Measurements from ENCODE around the gene IER5L. TPM values are rescaled to one million over a fixed set of nuclear protein-coding genes. Genes with fewer than 3 reads are reported as not detected.

IER5L gene
- total RNA-seq, 2 experiments from 2014 or later: 1.3 to 1.5 TPM

- Mint-ChIP-seq H3K4me1 (ENCODE audit: low read depth) (peaks cover 11% of the 10 kb centered on the region), H3K27ac (no peak overlapping the region), H3K27me3 (no peaks in the 10 kb centered on the region), H3K9me3 (no peaks in the 10 kb centered on the region), H3K4me3 (no peak overlapping the region), H3K36me3 (no peaks in the 10 kb centered on the region)
- DNase-seq: no peak
- intact Hi-C loops (cut with micrococcal nuclease): no loop called here
- CTCF ChIA-PET: no interaction called here
- POLR2A ChIA-PET: no interaction called here
Observed at GRCh38 chr9:129185402-129185801, 7.3 kb upstream of the IER5L start.

DNA sequence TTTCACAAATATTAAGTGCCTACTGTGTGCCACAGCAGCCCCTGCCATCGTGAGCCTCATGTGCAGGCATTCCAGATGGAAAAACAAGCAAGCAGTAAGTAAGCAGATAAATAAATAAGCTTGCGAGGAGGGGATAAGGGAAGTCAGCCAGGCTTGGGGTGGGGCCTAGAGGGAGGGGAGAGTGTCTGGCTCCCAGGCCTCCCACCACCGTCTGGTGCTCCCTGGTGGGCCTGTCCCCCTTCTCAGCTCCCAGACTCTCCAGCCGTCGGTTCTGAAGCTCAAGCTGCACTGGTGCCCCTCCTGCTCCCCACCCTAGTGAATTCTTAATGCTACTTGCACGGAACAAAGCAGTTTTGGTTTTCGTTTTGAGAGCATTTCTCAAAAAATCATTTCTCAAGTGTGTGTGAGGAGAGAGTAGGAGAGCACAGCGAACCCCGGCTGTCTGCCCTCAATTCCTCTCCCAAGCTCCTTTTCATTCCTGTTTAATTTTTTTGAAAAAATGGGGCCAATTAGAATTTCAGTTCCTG is 6.6 kb upstream of the IER5L start:
- intact Hi-C loops (cut with micrococcal nuclease): no loop called here
- ChIA-PET POLR2A (no interaction called here), CTCF (interaction anchor here (0.7 to 2.3 kb wide), 4 partner anchors 11 to 965 kb away, joined by 3 to 5 read pairs (median 5); no protein-coding TSS in a partner anchor)
- Mint-ChIP-seq H3K4me1 (ENCODE audit: low read depth) (peaks cover 11% of the 10 kb centered on the region), H3K27me3 (no peaks in the 10 kb centered on the region), H3K36me3 (no peaks in the 10 kb centered on the region), H3K4me3 (no peak overlapping the region), H3K9me3 (no peaks in the 10 kb centered on the region), H3K27ac (no peak overlapping the region)
- DNase-seq: no peak

DNA sequence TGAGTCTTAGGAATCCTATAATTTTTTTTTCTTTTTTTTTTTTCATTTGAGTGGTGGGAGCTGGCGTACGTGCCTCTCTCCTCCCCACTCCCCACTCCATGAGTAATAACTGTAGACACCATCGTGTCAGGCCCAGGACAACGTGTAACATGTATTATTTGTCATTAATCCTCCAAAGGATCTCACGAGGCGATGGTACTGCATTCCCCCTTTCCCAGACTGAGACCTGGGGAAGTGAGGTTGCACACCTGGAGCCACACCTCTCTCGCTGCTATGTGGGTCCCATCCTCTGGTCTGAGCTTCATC is 6.1 kb upstream of the IER5L start:
- Mint-ChIP-seq H3K4me3 (no peak overlapping the region), H3K27ac (no peak overlapping the region), H3K4me1 (ENCODE audit: low read depth) (peaks cover 11% of the 10 kb centered on the region), H3K9me3 (no peaks in the 10 kb centered on the region), H3K27me3 (no peaks in the 10 kb centered on the region), H3K36me3 (no peaks in the 10 kb centered on the region)
- DNase-seq: no peak
- CTCF ChIA-PET: interaction anchor here (0.9 to 2.3 kb wide), 3 partner anchors 10 to 42 kb away, joined by 4 to 5 read pairs (median 5); no protein-coding TSS in a partner anchor
- intact Hi-C loops (cut with micrococcal nuclease): no loop called here
- POLR2A ChIA-PET: no interaction called here

DNA sequence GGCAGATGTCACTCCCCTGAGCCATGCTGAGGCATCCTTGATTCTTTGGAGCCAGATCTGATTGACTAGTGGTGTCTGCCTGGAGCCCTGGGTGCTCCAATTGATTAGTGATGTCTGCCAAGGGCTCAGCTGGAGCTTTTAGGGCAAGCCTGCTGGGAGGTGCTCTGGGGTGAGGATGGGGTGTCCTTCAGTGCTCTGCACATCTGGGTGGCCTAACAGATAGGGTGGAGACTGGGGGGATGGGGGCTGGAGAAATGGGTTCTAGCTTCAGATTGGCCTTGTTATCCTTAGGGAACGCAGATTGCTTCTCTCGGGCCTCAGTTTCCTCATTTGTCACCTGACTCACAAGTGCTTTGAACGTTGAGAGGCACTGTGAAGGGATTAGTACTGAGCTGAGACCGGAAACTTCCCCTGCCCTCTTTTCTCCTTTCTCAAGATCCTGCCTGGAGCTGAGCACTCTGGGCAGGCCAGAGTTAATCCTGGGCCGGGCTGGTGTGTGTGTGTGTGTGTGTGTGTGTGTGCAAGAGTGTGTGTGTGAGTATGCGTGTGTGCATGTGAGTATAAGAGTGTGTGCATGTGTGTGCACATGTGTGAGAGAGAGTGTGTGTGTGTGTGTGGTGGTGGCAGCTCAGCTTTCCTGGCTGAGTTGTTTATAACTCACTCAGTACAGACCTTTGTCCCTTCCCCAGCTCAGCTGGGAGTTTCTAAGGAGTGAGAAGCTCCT is 5.6 kb upstream of the IER5L start:
- DNase-seq: no peak
- no peak overlapping the region for H3K27ac Mint-ChIP-seq

DNA sequence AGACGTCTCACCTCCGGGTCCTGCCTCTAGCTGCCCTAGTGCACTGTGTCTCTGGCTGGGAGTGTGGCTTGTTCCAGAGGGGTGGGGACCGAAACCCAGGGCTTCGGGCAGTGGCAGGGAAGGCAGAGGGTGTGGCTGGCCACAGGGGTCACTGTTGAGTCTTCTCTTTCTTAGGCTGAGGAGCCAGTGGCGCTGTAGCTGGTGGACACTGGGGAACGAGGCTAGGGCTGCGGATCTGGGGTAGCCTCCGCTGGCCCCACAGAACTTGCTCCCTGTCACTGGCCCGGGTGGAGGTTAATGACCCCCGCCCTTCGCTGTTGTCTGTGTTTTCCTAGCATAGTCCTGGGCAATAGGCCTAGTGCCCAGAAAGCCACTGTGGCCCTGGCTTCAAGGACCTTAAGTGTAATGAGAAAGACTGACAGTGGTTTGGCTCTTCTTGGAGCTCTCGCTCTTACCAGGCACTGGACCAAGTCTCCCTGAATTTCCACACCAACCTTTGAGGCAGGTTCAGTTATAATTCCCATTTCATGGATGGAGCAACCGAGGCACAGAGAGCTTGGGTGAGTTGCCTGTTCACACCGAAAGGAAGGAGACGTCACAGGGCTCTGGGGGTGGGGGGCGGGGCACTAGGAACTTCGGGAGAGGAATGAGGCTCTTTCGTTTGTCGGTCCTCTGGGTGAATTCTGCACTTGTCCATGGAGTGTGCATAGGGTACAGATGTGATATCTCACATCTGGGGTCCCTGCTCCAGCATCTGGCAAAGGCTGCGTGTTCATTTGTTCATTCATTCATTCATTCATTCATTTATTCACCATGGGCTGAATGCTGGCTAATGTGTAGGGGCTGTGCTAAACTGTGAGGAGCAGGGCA is 4.8 kb upstream of the IER5L start:
- intact Hi-C loops (cut with micrococcal nuclease): no loop called here
- no peaks in the 10 kb centered on the region for H3K36me3 Mint-ChIP-seq
- no peak overlapping the region for H3K27ac Mint-ChIP-seq
- DNase-seq: no peak
- peaks cover 3% of the 10 kb centered on the region for H3K27me3 Mint-ChIP-seq
- POLR2A ChIA-PET: no interaction called here
- CTCF ChIA-PET: interaction anchor here (0.7 to 2.3 kb wide), 5 partner anchors 8 to 51 kb away, joined by 3 to 5 read pairs (median 4); no protein-coding TSS in a partner anchor
- H3K4me1 Mint-ChIP-seq (ENCODE audit: low read depth): peaks cover 11% of the 10 kb centered on the region
- H3K9me3 Mint-ChIP-seq: no peaks in the 10 kb centered on the region
- H3K4me3 Mint-ChIP-seq: no peak overlapping the region

More for the DNA sequence above, 5.6 kb upstream of the IER5L start:
- POLR2A ChIA-PET: no interaction called here
- peaks cover 11% of the 10 kb centered on the region for H3K4me1 Mint-ChIP-seq (ENCODE audit: low read depth)
- CTCF ChIA-PET: interaction anchor here (0.7 to 2.3 kb wide), 4 partner anchors 9 to 52 kb away, joined by 3 to 5 read pairs (median 4); no protein-coding TSS in a partner anchor
- H3K36me3 Mint-ChIP-seq: no peaks in the 10 kb centered on the region
- no peaks in the 10 kb centered on the region for H3K9me3 Mint-ChIP-seq
- intact Hi-C loops (cut with micrococcal nuclease): no loop called here
- H3K27me3 Mint-ChIP-seq: peaks cover 3% of the 10 kb centered on the region
- no peak overlapping the region for H3K4me3 Mint-ChIP-seq

GRCh38 chr9:129182122-129182521 is 4.1 kb upstream of the IER5L start:
- no peaks in the 10 kb centered on the region for H3K36me3 Mint-ChIP-seq
- ChIA-PET POLR2A (no interaction called here), CTCF (interaction anchor here (1.1 kb wide), 1 partner anchor 8 kb away, joined by 4 read pairs; no protein-coding TSS in a partner anchor)
- H3K4me3 Mint-ChIP-seq: no peak overlapping the region
- DNase-seq: no peak
- peak overlapping the region; percentile 5 for H3K27ac Mint-ChIP-seq
- H3K9me3 Mint-ChIP-seq: no peaks in the 10 kb centered on the region
- peaks cover 3% of the 10 kb centered on the region for H3K27me3 Mint-ChIP-seq
- intact Hi-C loops (cut with micrococcal nuclease): no loop called here
- peaks cover 11% of the 10 kb centered on the region for H3K4me1 Mint-ChIP-seq (ENCODE audit: low read depth)

GRCh38 chr9:129181246-129181645 is 3.2 kb upstream of the IER5L start:
- Mint-ChIP-seq H3K36me3 (no peaks in the 10 kb centered on the region), H3K9me3 (no peaks in the 10 kb centered on the region), H3K4me1 (ENCODE audit: low read depth) (peaks cover 10% of the 10 kb centered on the region), H3K4me3 (no peak overlapping the region), H3K27me3 (peaks cover 3% of the 10 kb centered on the region), H3K27ac (no peak overlapping the region)
- intact Hi-C loops (cut with micrococcal nuclease): no loop called here
- DNase-seq: no peak
- POLR2A ChIA-PET: no interaction called here
- CTCF ChIA-PET: interaction anchor here (1.2 kb wide), 1 partner anchor 308 kb away, joined by 3 read pairs; no protein-coding TSS in a partner anchor

DNA sequence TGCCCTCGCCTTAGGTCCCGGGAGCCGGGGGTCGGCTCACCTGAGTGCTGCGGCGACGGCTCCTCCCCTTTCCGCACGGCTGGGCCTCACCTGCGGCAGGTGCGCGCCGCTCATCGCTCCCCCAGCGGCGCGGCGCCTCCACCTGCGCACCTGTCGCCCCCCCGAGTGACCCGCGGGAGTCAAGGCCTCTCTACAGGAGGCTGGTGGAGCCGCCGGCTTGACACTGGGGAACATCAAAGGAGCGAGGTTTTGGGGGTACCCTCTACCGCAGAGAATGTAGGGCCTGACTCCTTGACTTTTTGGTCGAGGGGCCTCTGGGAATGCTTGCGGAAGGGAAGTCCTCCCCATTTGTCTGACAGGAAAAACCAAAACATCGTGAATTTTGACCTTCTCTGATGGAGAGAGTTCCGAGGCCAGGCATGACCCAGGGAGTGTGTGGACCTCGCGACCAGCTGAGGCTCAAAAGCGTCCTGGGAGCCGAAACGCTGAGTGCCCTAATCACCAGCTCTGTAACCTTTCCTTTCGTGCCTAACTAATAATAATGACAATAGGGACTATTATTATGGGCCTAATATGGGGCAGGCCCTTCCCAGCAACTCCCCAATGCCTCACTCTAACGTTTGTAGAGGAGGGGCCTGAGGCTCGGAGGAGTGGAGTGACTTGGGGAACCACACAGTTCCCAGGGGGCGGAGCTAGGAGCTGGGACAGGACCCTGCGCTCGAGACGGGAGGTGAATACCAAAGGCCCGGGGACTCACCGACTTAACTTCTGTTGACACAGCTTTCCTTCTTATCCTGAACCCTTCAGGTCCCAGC is 714 bp upstream of the IER5L start:
- Mint-ChIP-seq H3K27ac (no peak overlapping the region), H3K4me3 (no peak overlapping the region), H3K36me3 (no peaks in the 10 kb centered on the region), H3K4me1 (ENCODE audit: low read depth) (peaks cover 3% of the 10 kb centered on the region), H3K27me3 (peaks cover 3% of the 10 kb centered on the region), H3K9me3 (no peaks in the 10 kb centered on the region)
- intact Hi-C loops (cut with micrococcal nuclease): loop anchor here (2.0 to 10.0 kb wide), 5 partner anchors 79 to 448 kb away; partner anchors contain the start of gene NTMT1
- DNase-seq: no peak
- POLR2A ChIA-PET: interaction anchor here (0.7 to 1.7 kb wide), 7 partner anchors 39 to 446 kb away, joined by 3 to 13 read pairs (median 5); no protein-coding TSS in a partner anchor
- CTCF ChIA-PET: interaction anchor here (0.7 to 2.7 kb wide), 12 partner anchors 9 to 447 kb away, joined by 3 to 21 read pairs (median 4); partner anchors contain the start of genes C9orf50 and NTMT1

DNA sequence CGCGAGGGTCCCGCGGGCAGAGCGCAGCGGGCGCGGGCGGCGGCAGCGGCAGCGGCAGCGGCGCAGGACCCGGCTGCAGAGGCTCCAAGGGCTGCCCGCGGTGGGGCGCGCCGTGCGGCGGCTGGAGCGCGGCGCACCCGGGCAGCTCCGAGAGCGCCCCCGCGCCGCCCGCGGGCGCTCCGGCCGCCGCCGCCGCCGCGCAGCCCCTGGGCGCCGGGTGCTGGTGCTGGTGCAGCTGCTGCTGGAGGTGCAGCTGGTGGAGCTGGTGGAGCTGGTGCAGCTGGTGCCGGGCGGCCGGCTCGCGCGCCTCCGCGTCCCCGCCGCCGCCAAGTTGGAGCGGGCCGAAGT is 644 bp downstream of the IER5L start:
- no peaks in the 10 kb centered on the region for H3K36me3 Mint-ChIP-seq
- no peak for DNase-seq
- intact Hi-C loops (cut with micrococcal nuclease): loop anchor here (5.0 to 10.0 kb wide), 4 partner anchors 80 to 310 kb away; no protein-coding TSS in a partner anchor
- peak overlapping the region; percentile 85 for H3K4me3 Mint-ChIP-seq
- no peak overlapping the region for H3K27ac Mint-ChIP-seq
- peaks cover 10% of the 10 kb centered on the region for H3K27me3 Mint-ChIP-seq
- H3K9me3 Mint-ChIP-seq: no peaks in the 10 kb centered on the region
- POLR2A ChIA-PET: interaction anchor here (1.1 to 1.7 kb wide), 6 partner anchors 38 to 447 kb away, joined by 3 to 13 read pairs (median 6); no protein-coding TSS in a partner anchor
- peaks cover 3% of the 10 kb centered on the region for H3K4me1 Mint-ChIP-seq (ENCODE audit: low read depth)
- CTCF ChIA-PET: interaction anchor here (0.8 to 2.7 kb wide), 8 partner anchors 17 to 448 kb away, joined by 3 to 21 read pairs (median 6); partner anchors contain the start of gene NTMT1

GRCh38 chr9:129176701-129177442 is 1.2 kb downstream of the IER5L start:
- ChIA-PET POLR2A (interaction anchor here (1.2 to 1.7 kb wide), 3 partner anchors 61 to 447 kb away, joined by 3 to 13 read pairs (median 6); no protein-coding TSS in a partner anchor), CTCF (interaction anchor here (0.7 to 7.2 kb wide), 11 partner anchors 12 to 480 kb away, joined by 3 to 119 read pairs (median 6); partner anchors contain the start of gene NTMT1)
- H3K36me3 Mint-ChIP-seq: no peaks in the 10 kb centered on the region
- no peak overlapping the region for H3K27ac Mint-ChIP-seq
- intact Hi-C loops (cut with micrococcal nuclease): loop anchor here (1.0 to 10.0 kb wide), 5 partner anchors 59 to 310 kb away; no protein-coding TSS in a partner anchor
- peak overlapping the region; percentile 76 for H3K4me3 Mint-ChIP-seq
- H3K4me1 Mint-ChIP-seq (ENCODE audit: low read depth): peaks cover 3% of the 10 kb centered on the region
- H3K9me3 Mint-ChIP-seq: no peaks in the 10 kb centered on the region
- peaks cover 12% of the 10 kb centered on the region for H3K27me3 Mint-ChIP-seq
- peak; percentile 28 for DNase-seq

All from activated CD4-positive, alpha-beta memory T cell treated with anti-CD3 and anti-CD28 coated beads for 36 hours (primary cell).